Erythroblast (primary cell): Measurements from ENCODE around the gene NOB1.

Source experiments
- GATA1 ChIP-seq: IDR thresholded peaks from 2 replicates; pipeline ENCODE4 v1.6.1; 2011; ENCODE audit warnings: low read depth, mild to moderate bottlenecking, control low read depth, low read length, moderate library complexity
- POLR2A ChIP-seq: IDR thresholded peaks from 2 replicates; pipeline ENCODE4 v1.6.1; 2011; ENCODE audit warnings: mild to moderate bottlenecking, low read length

DNA sequence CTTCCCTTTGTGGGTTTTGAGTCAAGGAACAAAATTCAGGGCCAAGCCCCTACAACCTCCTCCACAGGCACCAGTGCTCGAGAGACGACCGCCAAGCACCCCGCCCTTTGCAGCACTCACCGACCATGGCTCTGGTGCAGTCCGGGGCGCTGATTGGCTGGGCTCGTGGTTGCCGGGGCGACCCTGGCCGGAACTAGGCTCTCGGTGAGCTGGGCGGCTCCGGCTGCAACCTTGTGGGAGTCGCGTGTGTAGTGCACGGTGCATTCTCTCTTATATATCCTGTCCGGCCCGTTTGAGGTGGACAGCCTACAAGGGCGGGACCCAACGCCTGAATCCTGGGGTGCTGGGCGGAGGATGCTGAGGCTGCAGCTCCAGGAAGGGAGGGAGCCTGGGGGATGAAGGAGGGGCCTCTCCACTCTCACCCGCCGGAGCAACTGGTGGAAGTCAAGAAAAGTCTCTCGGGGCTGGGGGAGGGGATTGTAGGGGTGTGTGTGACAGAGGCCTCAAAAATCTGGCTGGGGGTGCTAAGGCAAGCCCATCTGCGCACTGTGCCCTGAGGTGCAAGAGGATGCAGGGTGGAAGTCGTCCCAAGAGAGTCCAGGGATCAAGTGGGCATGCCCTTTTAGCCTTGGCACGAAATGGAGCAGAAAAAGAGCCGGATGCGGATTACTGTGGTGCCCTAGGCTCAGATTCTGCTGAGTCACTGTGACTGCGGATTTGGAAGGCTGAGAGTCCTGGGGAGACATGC lies 28.2 kb downstream of the NOB1 start, which contains the start of gene NQO1:
- TF ChIP-seq POLR2A (peak; percentile 43), GATA1 (no peak)
